ENCODE data around the gene TMEM170A.
A peak's percentile ranks its signal among the peaks of the same experiment; 100 is the strongest.

TMEM170A gene

GRCh38 chr16:75413951-75414350, 50.5 kb downstream of the TMEM170A start:
- no peak for FAIRE-seq
- no peak for DNase-seq (ENCODE audit: insufficient read length, low spot score)

GRCh38 chr16:75406943-75407342, 57.5 kb downstream of the TMEM170A start:
- DNase-seq (ENCODE audit: insufficient read length, low spot score), result no peak

GRCh38 chr16:75402821-75403475, 61.5 kb downstream of the TMEM170A start:
- DNase-seq (ENCODE audit: insufficient read length, low spot score) (peak; percentile 48), FAIRE-seq (no peak)

More at GRCh38 chr16:75406943-75407342, 57.5 kb downstream of the TMEM170A start:
- no peak for FAIRE-seq

- FAIRE-seq (no peak), DNase-seq (ENCODE audit: insufficient read length, low spot score) (no peak)
Measured at GRCh38 chr16:75402159-75402820, 62.2 kb downstream of the TMEM170A start.

- DNase-seq (ENCODE audit: insufficient read length, low spot score) (no peak), FAIRE-seq (no peak)
Measured at GRCh38 chr16:75401691-75402090, 62.8 kb downstream of the TMEM170A start.

GRCh38 chr16:75398333-75398732, 66.2 kb downstream of the TMEM170A start:
- no peak for DNase-seq (ENCODE audit: insufficient read length, low spot score)
- peak; percentile 62 for FAIRE-seq

GRCh38 chr16:75394941-75395340, 69.5 kb downstream of the TMEM170A start:
- FAIRE-seq (no peak), DNase-seq (ENCODE audit: insufficient read length, low spot score) (no peak)

Measured in HTR-8/SVneo (cell line).